SK-N-MC (cell line): ENCODE data around the gene RNF31.

ENCODE experiments used
- EZH2 ChIP-seq: fragments of 200-600 bp; sonication (generic); IDR thresholded peaks from one replicate; pipeline ENCODE4 v1.6.1; 2017; ENCODE audit warnings: antibody characterized with exemption
- POLR2AphosphoS5 ChIP-seq: IDR thresholded peaks from 2 replicates; pipeline ENCODE4 v1.6.1; 2012; ENCODE audit warnings: mild to moderate bottlenecking, low read depth, low read length, borderline replicate concordance

DNA sequence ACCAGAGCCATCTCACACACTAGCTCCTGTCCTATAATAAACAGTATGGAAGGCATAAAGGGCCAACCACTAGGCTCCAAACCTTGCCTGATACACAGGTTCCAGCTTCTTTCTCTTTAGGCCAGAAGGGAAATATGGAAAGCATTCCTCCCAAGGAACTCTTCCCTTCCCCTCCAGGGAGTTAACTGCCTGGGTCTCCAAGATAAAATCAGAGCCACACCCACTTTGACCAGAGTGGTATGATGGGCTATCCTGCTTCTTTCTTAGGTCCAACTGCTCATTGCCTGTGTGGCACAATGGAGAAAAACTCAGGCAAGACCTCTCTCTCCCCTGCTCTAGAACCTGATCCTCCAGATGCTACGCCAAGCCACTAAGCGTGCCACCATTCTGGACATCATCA lies 60.3 kb downstream of the RNF31 start:
- TF ChIP-seq EZH2 = no peak
- no peak for TF ChIP-seq POLR2AphosphoS5
